Vagina (tissue), 2 donors: ENCODE results near the gene ZBTB25. TPM values are rescaled to one million over a fixed set of nuclear protein-coding genes. Genes with fewer than 3 reads are reported as not detected.
A peak's percentile ranks its signal among the peaks of the same experiment; 100 is the strongest.

Experiments
- DNase-seq, 2 donors: peaks; one replicate each; pipeline ENCODE4 v3.0.0-alpha.2; 2017; ENCODE audit errors: extremely low spot score in 2 of 2
- H3K27ac ChIP-seq: fragments of 200-600 bp; sonication (generic); one replicate; pipeline ENCODE4 v1.5.1; 2019
- H3K27me3 ChIP-seq: fragments of 200-600 bp; sonication (generic); one replicate; pipeline ENCODE4 v1.5.1; 2019
- H3K36me3 ChIP-seq, 2 donors: fragments of 200-600 bp; sonication (generic); one replicate each; pipeline ENCODE4 v1.5.1; 2017 to 2019
- H3K4me1 ChIP-seq: fragments of 200-600 bp; sonication (generic); one replicate; pipeline ENCODE4 v1.5.1; 2019
- H3K4me3 ChIP-seq, 2 donors: fragments of 200-600 bp; sonication (generic); 1 replicate in 1 of 2; 2 replicates in 1 of 2; pipeline ENCODE4 v1.5.1; 2016 to 2019
- H3K9me3 ChIP-seq: fragments of 200-600 bp; sonication (generic); one replicate; pipeline ENCODE4 v1.5.1; 2019
- POLR2A ChIP-seq, 2 donors: fragments of 450-650 bp; IDR thresholded peaks; one replicate each; pipeline ENCODE4 v1.6.1; 2017; ENCODE audit warnings: antibody characterized with exemption in 2 of 2, mild to moderate bottlenecking in 2 of 2, moderate library complexity in 2 of 2
- POLR2AphosphoS5 ChIP-seq, 2 donors: sonication (generic); formaldehyde crosslinking; IDR thresholded peaks; one replicate each; pipeline ENCODE4 v1.9.0; 2017; ENCODE audit warnings: antibody characterized with exemption in 2 of 2, mild to moderate bottlenecking in 2 of 2, low read depth in 1 of 2; ENCODE audit not compliant: insufficient read depth in 1 of 2
- intact Hi-C: fragments of 100-400 bp; cut with DNase I; formaldehyde crosslinking; loops from one replicate; pipeline ENCODE4 v1.15.1; 2023
- total RNA-seq: library from RNA; depleted of rRNA; stranded (reverse); fragments of >200 nt; gene quantifications from one replicate; pipeline ENCODE4 v1.2.3, GENCODE V29; 2016
- TF ChIP-seq, protein P1 (sequence below), 3 experiments: fragments of 450-650 bp in 2 of 3; fragments of 200-600 bp in 1 of 3; sonication (generic) in 1 of 3; IDR thresholded peaks; one replicate each; pipeline ENCODE4 v1.5.1; 2017 to 2019; ENCODE audit warnings: antibody characterized with exemption in 3 of 3, mild to moderate bottlenecking in 2 of 3, moderate library complexity in 2 of 3

Gene ZBTB25
- total RNA-seq, 1 donor from 2014 or later, result 11.3 TPM

DNA sequence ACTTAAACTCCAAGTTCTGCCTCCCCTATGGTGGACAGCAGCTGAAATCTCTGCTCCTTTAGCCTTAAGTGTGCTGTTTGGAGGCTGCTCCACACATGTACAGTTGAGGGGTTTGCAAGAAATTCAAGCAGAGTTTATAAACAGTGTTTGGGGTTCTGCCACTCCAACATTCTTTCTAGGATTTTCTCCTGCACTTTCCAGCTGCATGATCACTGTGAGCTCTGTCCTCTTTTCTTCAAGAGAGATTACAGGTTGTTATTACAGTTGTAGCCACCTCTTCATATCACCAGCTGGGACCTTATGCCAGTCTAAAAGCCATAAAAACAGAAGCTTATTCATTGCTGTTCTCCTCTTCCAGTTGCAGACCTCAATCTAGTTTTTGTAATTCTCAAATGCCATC lies 8.4 kb downstream of the ZBTB25 start:
- Histone ChIP-seq H3K4me1 (peaks cover 5% of the 10 kb centered on the region), H3K9me3 (no peaks in the 10 kb centered on the region), H3K27ac (no peak overlapping the region), H3K27me3 (no peaks in the 10 kb centered on the region), H3K4me3 (no peak overlapping the region), H3K36me3 (no peaks in the 10 kb centered on the region)
- TF ChIP-seq POLR2A (IDR thresholded peaks at IDR 0.05), result no peak
- TF ChIP-seq, protein P1, sequence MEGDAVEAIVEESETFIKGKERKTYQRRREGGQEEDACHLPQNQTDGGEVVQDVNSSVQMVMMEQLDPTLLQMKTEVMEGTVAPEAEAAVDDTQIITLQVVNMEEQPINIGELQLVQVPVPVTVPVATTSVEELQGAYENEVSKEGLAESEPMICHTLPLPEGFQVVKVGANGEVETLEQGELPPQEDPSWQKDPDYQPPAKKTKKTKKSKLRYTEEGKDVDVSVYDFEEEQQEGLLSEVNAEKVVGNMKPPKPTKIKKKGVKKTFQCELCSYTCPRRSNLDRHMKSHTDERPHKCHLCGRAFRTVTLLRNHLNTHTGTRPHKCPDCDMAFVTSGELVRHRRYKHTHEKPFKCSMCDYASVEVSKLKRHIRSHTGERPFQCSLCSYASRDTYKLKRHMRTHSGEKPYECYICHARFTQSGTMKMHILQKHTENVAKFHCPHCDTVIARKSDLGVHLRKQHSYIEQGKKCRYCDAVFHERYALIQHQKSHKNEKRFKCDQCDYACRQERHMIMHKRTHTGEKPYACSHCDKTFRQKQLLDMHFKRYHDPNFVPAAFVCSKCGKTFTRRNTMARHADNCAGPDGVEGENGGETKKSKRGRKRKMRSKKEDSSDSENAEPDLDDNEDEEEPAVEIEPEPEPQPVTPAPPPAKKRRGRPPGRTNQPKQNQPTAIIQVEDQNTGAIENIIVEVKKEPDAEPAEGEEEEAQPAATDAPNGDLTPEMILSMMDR (IDR thresholded peaks at IDR 0.05), result no peak
- TF ChIP-seq POLR2AphosphoS5 (IDR thresholded peaks at IDR 0.05; ENCODE audit: insufficient read depth in 1 of 2, low read depth in 1 of 2), result no peak
- intact Hi-C loops, result no loop called here
- no peak for DNase-seq

DNA sequence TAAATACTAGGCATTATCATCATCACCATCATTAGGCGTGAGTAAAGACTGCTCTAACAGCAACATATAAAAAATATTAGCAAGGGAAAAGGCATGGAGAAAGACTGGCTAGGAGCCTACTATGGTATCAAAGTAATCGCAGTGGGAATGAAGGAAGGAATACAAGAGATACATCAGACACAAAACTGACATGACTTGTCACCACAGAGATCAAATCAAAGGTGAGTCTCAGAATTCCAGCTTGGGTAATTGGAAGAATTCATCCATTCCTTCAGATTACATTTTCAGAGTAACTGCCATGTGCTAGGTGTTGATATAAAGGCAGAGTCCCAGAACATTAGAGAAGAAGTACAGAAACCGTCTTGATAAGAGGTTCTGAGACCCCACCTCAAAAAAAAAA lies 10.2 kb downstream of the ZBTB25 start:
- no peaks in the 10 kb centered on the region for H3K4me1 ChIP-seq
- intact Hi-C loops, result no loop called here

DNA sequence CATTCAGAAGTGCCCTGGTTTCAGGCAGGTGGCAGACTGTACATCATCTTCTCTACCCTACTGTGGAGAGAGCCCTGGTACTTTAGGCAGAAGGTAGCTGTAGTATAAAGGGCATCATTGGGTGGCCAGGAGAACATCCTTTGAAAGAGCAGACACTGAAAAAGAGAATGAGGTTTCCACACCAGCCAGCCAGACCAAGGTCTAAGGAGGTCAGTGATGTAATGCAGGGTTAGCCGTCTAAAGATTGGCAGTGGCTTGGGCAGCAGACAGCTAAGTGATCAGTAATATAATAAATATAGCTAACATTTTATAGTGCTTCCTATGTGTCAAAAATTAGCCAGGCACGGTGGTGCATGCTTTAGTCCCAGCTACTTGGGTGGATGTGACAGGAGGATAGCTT lies 12.0 kb downstream of the ZBTB25 start:
- TF ChIP-seq POLR2AphosphoS5 (IDR thresholded peaks at IDR 0.05; ENCODE audit: insufficient read depth in 1 of 2, low read depth in 1 of 2) (no peak), POLR2A (IDR thresholded peaks at IDR 0.05) (no peak)
- TF ChIP-seq, protein P1 (IDR thresholded peaks at IDR 0.05), result no peak
- H3K36me3 ChIP-seq, result peaks cover 0 to 28% of the 10 kb centered on the region in 2 donors
- H3K4me3 ChIP-seq, result no peak overlapping the region
- DNase-seq, result no peak
- H3K9me3 ChIP-seq, result no peaks in the 10 kb centered on the region
- intact Hi-C loops, result no loop called here
- no peaks in the 10 kb centered on the region for H3K4me1 ChIP-seq
- no peaks in the 10 kb centered on the region for H3K27me3 ChIP-seq
- no peak overlapping the region for H3K27ac ChIP-seq

More for the DNA sequence above, 10.2 kb downstream of the ZBTB25 start:
- no peaks in the 10 kb centered on the region for H3K9me3 ChIP-seq
- TF ChIP-seq POLR2AphosphoS5 (IDR thresholded peaks at IDR 0.05; ENCODE audit: insufficient read depth in 1 of 2, low read depth in 1 of 2), result no peak
- TF ChIP-seq, protein P1 (IDR thresholded peaks at IDR 0.05), result no peak
- TF ChIP-seq POLR2A (IDR thresholded peaks at IDR 0.05), result no peak
- no peak for DNase-seq
- no peak overlapping the region for H3K4me3 ChIP-seq
- H3K36me3 ChIP-seq, result peaks cover 0 to 10% of the 10 kb centered on the region in 2 donors
- no peaks in the 10 kb centered on the region for H3K27me3 ChIP-seq
- no peak overlapping the region for H3K27ac ChIP-seq

- no peaks in the 10 kb centered on the region for H3K4me1 ChIP-seq
- H3K36me3 ChIP-seq, result peaks cover 0 to 34% of the 10 kb centered on the region in 2 donors
- H3K27me3 ChIP-seq, result no peaks in the 10 kb centered on the region
- no peaks in the 10 kb centered on the region for H3K9me3 ChIP-seq
- no peak for DNase-seq
- H3K27ac ChIP-seq, result no peak overlapping the region
- H3K4me3 ChIP-seq, result no peak overlapping the region
- TF ChIP-seq POLR2AphosphoS5 (IDR thresholded peaks at IDR 0.05; ENCODE audit: insufficient read depth in 1 of 2, low read depth in 1 of 2) (no peak), POLR2A (IDR thresholded peaks at IDR 0.05) (no peak)
- TF ChIP-seq, protein P1 (IDR thresholded peaks at IDR 0.05), result no peak
- intact Hi-C loops, result no loop called here
Observed at GRCh38 chr14:64488590-64489099, 15.0 kb downstream of the ZBTB25 start.

- H3K4me3 ChIP-seq, result no peak overlapping the region
- no peaks in the 10 kb centered on the region for H3K4me1 ChIP-seq
- no peaks in the 10 kb centered on the region for H3K36me3 ChIP-seq
- no peaks in the 10 kb centered on the region for H3K9me3 ChIP-seq
- no peak for DNase-seq
- H3K27ac ChIP-seq, result no peak overlapping the region
- TF ChIP-seq POLR2AphosphoS5 (IDR thresholded peaks at IDR 0.05; ENCODE audit: insufficient read depth in 1 of 2, low read depth in 1 of 2), result no peak
- no peak for TF ChIP-seq POLR2A (IDR thresholded peaks at IDR 0.05)
- TF ChIP-seq, protein P1 (IDR thresholded peaks at IDR 0.05), result peak in 2 of 3 experiments; percentile 31 to 35
- intact Hi-C loops, result no loop called here
- no peaks in the 10 kb centered on the region for H3K27me3 ChIP-seq
Observed at GRCh38 chr14:64478634-64479250, 24.9 kb downstream of the ZBTB25 start.
